Neural progenitor cell (in vitro differentiated cells): ENCODE results near the gene PIAS1.

Source experiments
- EZH2 ChIP-seq: fragments of 200-600 bp; sonication (generic); IDR thresholded peaks from 2 replicates; pipeline ENCODE4 v1.6.1; 2017; ENCODE audit warnings: antibody characterized with exemption, mild to moderate bottlenecking, moderate library complexity
- EZH2phosphoT487 ChIP-seq: fragments of 200-600 bp; sonication (generic); IDR thresholded peaks from 2 replicates; pipeline ENCODE4 v1.6.1; 2017; ENCODE audit warnings: antibody characterized with exemption
- TF ChIP-seq, protein P1 (sequence below): fragments of 200-600 bp; sonication (generic); IDR thresholded peaks from 2 replicates; pipeline ENCODE4 v1.5.1; 2017; ENCODE audit warnings: antibody characterized with exemption, mild to moderate bottlenecking

- TF ChIP-seq, protein P1, sequence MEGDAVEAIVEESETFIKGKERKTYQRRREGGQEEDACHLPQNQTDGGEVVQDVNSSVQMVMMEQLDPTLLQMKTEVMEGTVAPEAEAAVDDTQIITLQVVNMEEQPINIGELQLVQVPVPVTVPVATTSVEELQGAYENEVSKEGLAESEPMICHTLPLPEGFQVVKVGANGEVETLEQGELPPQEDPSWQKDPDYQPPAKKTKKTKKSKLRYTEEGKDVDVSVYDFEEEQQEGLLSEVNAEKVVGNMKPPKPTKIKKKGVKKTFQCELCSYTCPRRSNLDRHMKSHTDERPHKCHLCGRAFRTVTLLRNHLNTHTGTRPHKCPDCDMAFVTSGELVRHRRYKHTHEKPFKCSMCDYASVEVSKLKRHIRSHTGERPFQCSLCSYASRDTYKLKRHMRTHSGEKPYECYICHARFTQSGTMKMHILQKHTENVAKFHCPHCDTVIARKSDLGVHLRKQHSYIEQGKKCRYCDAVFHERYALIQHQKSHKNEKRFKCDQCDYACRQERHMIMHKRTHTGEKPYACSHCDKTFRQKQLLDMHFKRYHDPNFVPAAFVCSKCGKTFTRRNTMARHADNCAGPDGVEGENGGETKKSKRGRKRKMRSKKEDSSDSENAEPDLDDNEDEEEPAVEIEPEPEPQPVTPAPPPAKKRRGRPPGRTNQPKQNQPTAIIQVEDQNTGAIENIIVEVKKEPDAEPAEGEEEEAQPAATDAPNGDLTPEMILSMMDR = no peak
- no peak for TF ChIP-seq EZH2
- TF ChIP-seq EZH2phosphoT487 = no peak
These were observed 3.6 kb downstream of the PIAS1 start for GRCh38 chr15:68057758-68058157.
